ENCODE measurements around the gene TP53I13.

DNA sequence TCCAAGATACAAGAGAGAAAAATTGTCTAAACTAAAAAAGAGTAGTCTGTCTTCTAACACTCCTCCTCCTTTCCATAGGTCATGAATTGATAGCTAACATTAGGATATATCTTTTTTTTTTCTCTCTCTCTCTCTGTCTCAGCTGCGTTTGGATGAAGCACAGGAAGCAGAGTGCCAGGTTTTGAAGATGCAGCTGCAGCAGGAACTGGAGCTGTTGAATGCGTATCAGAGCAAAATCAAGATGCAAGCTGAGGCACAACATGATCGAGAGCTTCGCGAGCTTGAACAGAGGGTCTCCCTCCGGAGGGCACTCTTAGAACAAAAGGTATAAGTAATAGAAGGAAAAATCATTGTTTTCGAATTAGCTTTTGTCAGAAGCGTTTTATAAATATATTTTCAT lies 34.5 kb upstream of the TP53I13 start:
- TF ChIP-seq, protein P1, sequence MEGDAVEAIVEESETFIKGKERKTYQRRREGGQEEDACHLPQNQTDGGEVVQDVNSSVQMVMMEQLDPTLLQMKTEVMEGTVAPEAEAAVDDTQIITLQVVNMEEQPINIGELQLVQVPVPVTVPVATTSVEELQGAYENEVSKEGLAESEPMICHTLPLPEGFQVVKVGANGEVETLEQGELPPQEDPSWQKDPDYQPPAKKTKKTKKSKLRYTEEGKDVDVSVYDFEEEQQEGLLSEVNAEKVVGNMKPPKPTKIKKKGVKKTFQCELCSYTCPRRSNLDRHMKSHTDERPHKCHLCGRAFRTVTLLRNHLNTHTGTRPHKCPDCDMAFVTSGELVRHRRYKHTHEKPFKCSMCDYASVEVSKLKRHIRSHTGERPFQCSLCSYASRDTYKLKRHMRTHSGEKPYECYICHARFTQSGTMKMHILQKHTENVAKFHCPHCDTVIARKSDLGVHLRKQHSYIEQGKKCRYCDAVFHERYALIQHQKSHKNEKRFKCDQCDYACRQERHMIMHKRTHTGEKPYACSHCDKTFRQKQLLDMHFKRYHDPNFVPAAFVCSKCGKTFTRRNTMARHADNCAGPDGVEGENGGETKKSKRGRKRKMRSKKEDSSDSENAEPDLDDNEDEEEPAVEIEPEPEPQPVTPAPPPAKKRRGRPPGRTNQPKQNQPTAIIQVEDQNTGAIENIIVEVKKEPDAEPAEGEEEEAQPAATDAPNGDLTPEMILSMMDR (IDR thresholded peaks at IDR 0.05), result no peak
- TF ChIP-seq POLR2AphosphoS5 (IDR thresholded peaks at IDR 0.05) (no peak), POLR2A (IDR thresholded peaks at IDR 0.05) (no peak), EP300 (IDR thresholded peaks at IDR 0.05) (no peak)

Data from suprapubic skin (tissue), 4 donors.